Sciatic nerve (tissue), 2 donors: ENCODE measurements around the gene PARD3B. TPM values are rescaled to one million over a fixed set of nuclear protein-coding genes. Genes with fewer than 3 reads are reported as not detected.

Experiments
- ATAC-seq: fragments of 200-7000 bp; cut with Tn5 transposase; one replicate; pipeline ENCODE4 v1.9.1; 2020; ENCODE audit warnings: mild to moderate bottlenecking, moderate library complexity
- DNase-seq: peaks from one replicate; pipeline ENCODE4 v3.0.0-alpha.2; 2020; ENCODE audit warnings: low spot score
- intact Hi-C: fragments of 100-400 bp; cut with DNase I; formaldehyde crosslinking; loops from one replicate; pipeline ENCODE4 v1.14.2; 2022
- total RNA-seq: library from RNA; stranded (reverse); fragmentation: NEBNext Ultra II Directional; extraction: Animal tissue kit (Norgen Biotek cat#: 25700); gene quantifications from one replicate; pipeline ENCODE4 v1.2.1, GENCODE V29; 2021
- donor health status: DM: no; HTN: no; CAD: no.
- donor health status: DM: no; HTN: no; CAD: no.

The PARD3B gene
- total RNA-seq, 1 donor from 2014 or later: 100 TPM

GRCh38 chr2:204638471-204639194, 93.4 kb downstream of the PARD3B start:
- DNase-seq (no peak), ATAC-seq (no peak)
- intact Hi-C loops: no loop called here

GRCh38 chr2:204643326-204643725, 98.1 kb downstream of the PARD3B start:
- peak; percentile 47 for ATAC-seq
- no peak for DNase-seq
- intact Hi-C loops: no loop called here

- ATAC-seq (no peak), DNase-seq (no peak)
- intact Hi-C loops: no loop called here
These were observed 99.9 kb downstream of the PARD3B start for GRCh38 chr2:204645018-204645773.

- ATAC-seq (no peak), DNase-seq (no peak)
- intact Hi-C loops: no loop called here
These were observed 102.4 kb downstream of the PARD3B start for GRCh38 chr2:204647626-204648025.

- ATAC-seq (no peak), DNase-seq (no peak)
- intact Hi-C loops: no loop called here
These were observed 105.3 kb downstream of the PARD3B start for GRCh38 chr2:204650611-204651010.

GRCh38 chr2:204652063-204652462, 106.8 kb downstream of the PARD3B start:
- DNase-seq (no peak), ATAC-seq (no peak)
- intact Hi-C loops: no loop called here

GRCh38 chr2:204654669-204655068, 109.4 kb downstream of the PARD3B start:
- intact Hi-C loops: no loop called here
- DNase-seq (no peak), ATAC-seq (peak; percentile 58)

- ATAC-seq: peak; percentile 95
- no peak for DNase-seq
- intact Hi-C loops: no loop called here
These were observed 109.8 kb downstream of the PARD3B start for GRCh38 chr2:204655101-204655500.

- DNase-seq (no peak), ATAC-seq (no peak)
- intact Hi-C loops: no loop called here
These were observed 110.4 kb downstream of the PARD3B start for GRCh38 chr2:204655626-204656025.

GRCh38 chr2:204657024-204657423, 111.7 kb downstream of the PARD3B start:
- intact Hi-C loops: no loop called here
- DNase-seq (no peak), ATAC-seq (no peak)

GRCh38 chr2:204662956-204663355, 117.7 kb downstream of the PARD3B start:
- no peak for DNase-seq
- ATAC-seq: no peak
- intact Hi-C loops: no loop called here

- ATAC-seq (no peak), DNase-seq (no peak)
- intact Hi-C loops: no loop called here
These were observed 118.6 kb downstream of the PARD3B start for GRCh38 chr2:204663816-204664425.

GRCh38 chr2:204664708-204665121, 119.4 kb downstream of the PARD3B start:
- ATAC-seq (peak; percentile 83), DNase-seq (no peak)
- intact Hi-C loops: no loop called here

GRCh38 chr2:204665207-204665606, 119.9 kb downstream of the PARD3B start:
- intact Hi-C loops: no loop called here
- ATAC-seq: peak; percentile 76
- DNase-seq: no peak

GRCh38 chr2:204665771-204666170, 120.5 kb downstream of the PARD3B start:
- no peak for ATAC-seq
- no peak for DNase-seq
- intact Hi-C loops: no loop called here

- intact Hi-C loops: no loop called here
- ATAC-seq (no peak), DNase-seq (no peak)
These were observed 122.7 kb downstream of the PARD3B start for GRCh38 chr2:204667990-204668389.

GRCh38 chr2:204669382-204669781, 124.1 kb downstream of the PARD3B start:
- ATAC-seq: no peak
- intact Hi-C loops: no loop called here
- DNase-seq: no peak

GRCh38 chr2:204670124-204670523, 124.8 kb downstream of the PARD3B start:
- intact Hi-C loops: no loop called here
- ATAC-seq: no peak
- DNase-seq: no peak

- intact Hi-C loops: no loop called here
- ATAC-seq (no peak), DNase-seq (no peak)
These were observed 125.5 kb downstream of the PARD3B start for GRCh38 chr2:204670756-204671155.

- intact Hi-C loops: no loop called here
- no peak for ATAC-seq
- DNase-seq: no peak
These were observed 127.5 kb downstream of the PARD3B start for GRCh38 chr2:204672772-204673171.
